ENCODE results near the gene SEMA7A. TPM values are rescaled to one million over a fixed set of nuclear protein-coding genes. Genes with fewer than 3 reads are reported as not detected.

The SEMA7A gene
- polyA plus RNA-seq, 1 of the 3 experiments (the other 2 are of a cell fraction) = 1.3 TPM

- H3K4me3 ChIP-seq (ENCODE audit: low read depth in 2 of 2, low read length in 1 of 2) = no peak overlapping the region; a peak in 1 of 4 replicates
- H3K27me3 ChIP-seq (ENCODE audit: insufficient read depth) = no peaks in the 10 kb centered on the region
- H3K27ac ChIP-seq (ENCODE audit: low read depth in 2 of 2, low read length in 1 of 2) = no peak overlapping the region
- TF ChIP-seq TCF12 (IDR thresholded peaks at IDR 0.05) (no peak), RAD21 (IDR thresholded peaks at IDR 0.05; ENCODE audit: low read length) (peak; percentile 94), NRF1 (IDR thresholded peaks at IDR 0.05; ENCODE audit: low read depth, low read length) (no peak), ELF1 (IDR thresholded peaks at IDR 0.05) (no peak), PBX3 (IDR thresholded peaks at IDR 0.05) (no peak), GATA2 (CRISPR knock-in tag; IDR thresholded peaks at IDR 0.05) (no peak), TAF1 (IDR thresholded peaks at IDR 0.05; ENCODE audit: borderline replicate concordance, low read depth, low read length) (no peak), SMC3 (IDR thresholded peaks at IDR 0.05; ENCODE audit: low read depth, low read length) (peak; percentile 99), USF1 (IDR thresholded peaks at IDR 0.05; ENCODE audit: borderline replicate concordance, low read depth) (no peak), CTCF (IDR thresholded peaks at IDR 0.05) (peak; percentile 92), RFX5 (IDR thresholded peaks at IDR 0.05; ENCODE audit: low read length) (0 out of 2 replicates have a peak, but pooled peaks have one; percentile 30), MXI1 (IDR thresholded peaks at IDR 0.05; ENCODE audit: low read depth, low read length) (no peak), SIN3A (IDR thresholded peaks at IDR 0.05; ENCODE audit: borderline replicate concordance, low read depth, low read length) (no peak), IRF3 (IDR thresholded peaks at IDR 0.05; ENCODE audit: low read depth, low read length) (no peak), FOXJ3 (CRISPR knock-in tag; IDR thresholded peaks at IDR 0.05) (no peak), MAX (IDR thresholded peaks at IDR 0.05; ENCODE audit: low read depth) (no peak), GABPA (IDR thresholded peaks at IDR 0.05; ENCODE audit: low read depth) (no peak), JUND (IDR thresholded peaks at IDR 0.05) (no peak), CHD2 (IDR thresholded peaks at IDR 0.05; ENCODE audit: low read length, partially characterized antibody) (no peak), EZH2phosphoT487 (IDR thresholded peaks at IDR 0.05; ENCODE audit: borderline replicate concordance, low read depth) (no peak), EP300 (IDR thresholded peaks at IDR 0.05; ENCODE audit: borderline replicate concordance in 1 of 2, low read depth in 1 of 2, low read length in 1 of 2) (no peak), RCOR1 (IDR thresholded peaks at IDR 0.05; ENCODE audit: low read length) (no peak), MEF2A (IDR thresholded peaks at IDR 0.05; ENCODE audit: borderline replicate concordance, low read depth) (no peak), REST (IDR thresholded peaks at IDR 0.05; ENCODE audit: low read depth, low read length) (no peak), TEAD4 (IDR thresholded peaks at IDR 0.05; ENCODE audit: borderline replicate concordance, insufficient read depth) (no peak), YY1 (IDR thresholded peaks at IDR 0.05; ENCODE audit: low read depth) (no peak), RXRA (IDR thresholded peaks at IDR 0.05; ENCODE audit: borderline replicate concordance, low read depth) (no peak)
Measured at GRCh38 chr15:74438721-74439316, 5.1 kb upstream of the SEMA7A start.

More at GRCh38 chr15:74438721-74439316, 5.1 kb upstream of the SEMA7A start:
- Histone ChIP-seq H3K9me2 (no peaks in the 10 kb centered on the region), H3K4me2 (no peak overlapping the region), H2AFZ (ENCODE audit: low read depth) (no peak overlapping the region), H3K9ac (no peak overlapping the region), H3K4me1 (ENCODE audit: control insufficient read depth in 1 of 2, insufficient read depth in 2 of 2, low read depth in 1 of 2, low read length in 1 of 2) (peaks cover 0 to 14% of the 10 kb centered on the region in 2 experiments; a peak in 1 of 4 replicates), H3K79me2 (ENCODE audit: insufficient read depth) (no peaks in the 10 kb centered on the region), H3K9me3 (no peaks in the 10 kb centered on the region), H3K36me3 (replicated peaks in 1 of 2; ENCODE audit: control insufficient read depth in 1 of 2, insufficient read depth in 2 of 2, low read length in 1 of 2) (no peaks in the 10 kb centered on the region), H3F3A (replicated peaks; ENCODE audit: insufficient read depth) (no peaks in the 10 kb centered on the region), H4K20me1 (ENCODE audit: insufficient read depth) (no peaks in the 10 kb centered on the region)
- ChIA-PET POLR2A (no interaction called here), CTCF (interaction anchor here (0.6 to 36.5 kb wide), 31 partner anchors 7 to 385 kb away, joined by 3 to 779 read pairs (median 3); partner anchors contain the start of genes CYP11A1 and UBL7)
- 0% methylated on average over 2 of the region's 2 CpGs for WGBS (ENCODE audit: low lambda C conversion rate)
- peak; percentile 85 for DNase-seq
